ENCODE measurements around the gene MORN5.

DNA sequence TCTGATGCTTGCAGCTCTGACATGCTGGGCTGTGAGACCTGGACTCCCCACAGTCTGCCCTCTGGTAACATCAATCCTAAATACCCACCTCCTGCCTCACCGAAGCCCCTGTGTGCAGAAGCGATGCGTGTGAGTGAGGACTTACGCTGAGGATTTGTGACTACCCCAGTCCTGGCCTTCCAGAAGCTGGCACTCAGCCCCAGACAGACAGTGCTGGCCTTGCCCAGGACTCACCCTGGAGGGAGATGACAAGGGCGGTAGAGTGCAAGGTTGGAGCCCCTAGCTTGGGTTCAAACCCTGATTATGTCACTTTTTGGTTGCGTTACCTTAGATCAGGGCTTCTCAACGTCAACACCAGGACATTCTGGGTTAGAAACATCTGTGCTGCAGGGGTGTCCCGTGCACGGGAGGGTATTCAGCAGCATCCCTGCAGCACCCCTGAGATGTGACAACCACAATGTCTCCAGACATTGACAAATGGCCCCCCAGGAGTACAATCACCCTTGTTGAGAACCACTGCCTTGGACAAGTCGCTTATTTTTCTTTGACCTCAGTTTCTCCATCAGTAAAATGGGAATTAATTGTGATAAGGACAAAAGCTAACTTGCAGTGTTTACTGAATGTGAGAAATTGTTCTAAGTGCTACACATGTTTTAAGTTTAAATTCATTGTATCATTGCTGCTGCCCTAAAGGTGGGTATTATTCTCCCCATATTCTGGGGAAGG lies 43.1 kb upstream of the MORN5 start:
- TF ChIP-seq POLR2AphosphoS5 (IDR thresholded peaks at IDR 0.05; ENCODE audit: low read depth, low read length): no peak
- no peak for TF ChIP-seq POLR2A (IDR thresholded peaks at IDR 0.05; ENCODE audit: low read depth, low read length)
- no peak for TF ChIP-seq TAF1 (IDR thresholded peaks at IDR 0.05; ENCODE audit: low read depth, low read length)
- no peak for TF ChIP-seq SPI1 (IDR thresholded peaks at IDR 0.05; ENCODE audit: low read depth, low read length)
- no peak for TF ChIP-seq PAX5 (IDR thresholded peaks at IDR 0.05; ENCODE audit: insufficient read depth, low read length, severe bottlenecking)
- no peak for TF ChIP-seq POU2F2 (IDR thresholded peaks at IDR 0.05; ENCODE audit: low read depth, low read length)

Data from GM12891 (cell line).